Keratinocyte (primary cell): Measurements from ENCODE around the gene PATE4. TPM values are rescaled to one million over a fixed set of nuclear protein-coding genes. Genes with fewer than 3 reads are reported as not detected.

Experiments used
- DNase-seq: peaks from one replicate; pipeline ENCODE4 v3.0.0-alpha.2; 2011; ENCODE audit warnings: low read depth, missing footprints, low spot score
- FAIRE-seq: peaks from 2 replicates; lab custom pipeline; 2011; peaks lifted over from hg19 to GRCh38; lab: Jason Lieb, UNC
- H2AFZ ChIP-seq: 2 replicates; pipeline ENCODE4 v1.6.0; 2012; ENCODE audit warnings: low read length, control low read depth, inconsistent platforms; ENCODE audit not compliant: control insufficient read depth
- H3K27ac ChIP-seq: 2 replicates; pipeline ENCODE4 v1.5.1; 2011; ENCODE audit warnings: low read length; ENCODE audit not compliant: control insufficient read depth, insufficient read depth
- H3K27me3 ChIP-seq: 3 replicates; pipeline ENCODE4 v1.6.0; 2011; ENCODE audit warnings: low read length; ENCODE audit not compliant: control insufficient read depth, insufficient read depth; ENCODE audit errors: extremely low read depth
- H3K36me3 ChIP-seq, 2 experiments: 2 replicates in 1 of 2; 3 replicates in 1 of 2; pipeline ENCODE4 v1.5.1; 2011; ENCODE audit warnings: low read length in 2 of 2, mild to moderate bottlenecking in 1 of 2; ENCODE audit not compliant: control insufficient read depth in 2 of 2, insufficient read depth in 2 of 2; ENCODE audit errors: extremely low read depth in 1 of 2
- H3K4me1 ChIP-seq: 3 replicates; pipeline ENCODE4 v1.5.1; 2011; ENCODE audit warnings: low read length; ENCODE audit not compliant: control insufficient read depth, insufficient read depth; ENCODE audit errors: extremely low read depth
- H3K4me2 ChIP-seq: 3 replicates; pipeline ENCODE4 v1.6.0; 2011; ENCODE audit warnings: low read depth, low read length; ENCODE audit not compliant: control insufficient read depth, insufficient read depth; ENCODE audit errors: extremely low read depth
- H3K4me3 ChIP-seq, 3 experiments: fragments of 200-600 bp in 1 of 3; sonication (generic) in 1 of 3; 2 replicates in 2 of 3; 3 replicates in 1 of 3; pipeline ENCODE4 v1.5.1; 2011 to 2016; ENCODE audit warnings: low read length in 3 of 3, mild to moderate bottlenecking in 3 of 3, control low read depth in 2 of 3, inconsistent platforms in 1 of 3, low read depth in 1 of 3, mixed read lengths in 1 of 3, mixed run types in 1 of 3, moderate library complexity in 1 of 3; ENCODE audit not compliant: control insufficient read depth in 2 of 3, insufficient read depth in 2 of 3; ENCODE audit errors: extremely low read depth in 1 of 3
- H3K79me2 ChIP-seq: 2 replicates; pipeline ENCODE4 v1.6.0; 2012; ENCODE audit warnings: low read length; ENCODE audit not compliant: control insufficient read depth, insufficient read depth
- H3K9ac ChIP-seq: 3 replicates; pipeline ENCODE4 v1.6.0; 2011; ENCODE audit warnings: low read length; ENCODE audit not compliant: control insufficient read depth, insufficient read depth; ENCODE audit errors: extremely low read depth
- H3K9me1 ChIP-seq: 3 replicates; pipeline ENCODE4 v1.6.0; 2011; ENCODE audit warnings: low read length; ENCODE audit not compliant: control insufficient read depth, insufficient read depth; ENCODE audit errors: extremely low read depth
- H3K9me3 ChIP-seq: 2 replicates; pipeline ENCODE4 v1.5.1; 2012; ENCODE audit warnings: low read depth, low read length; ENCODE audit not compliant: control insufficient read depth
- H4K20me1 ChIP-seq: 3 replicates; pipeline ENCODE4 v1.6.0; 2011; ENCODE audit warnings: low read length; ENCODE audit not compliant: control insufficient read depth, insufficient read depth; ENCODE audit errors: extremely low read depth
- EZH2 ChIP-seq: IDR thresholded peaks from one replicate; pipeline ENCODE4 v1.6.1; 2012; ENCODE audit warnings: inconsistent platforms, mild to moderate bottlenecking, low read length, moderate library complexity
- dilution Hi-C: fragments of 300-500 bp; cut with MboI; formaldehyde crosslinking; loops from one replicate; pipeline ENCODE4 v1.7.0; 2020; ENCODE audit warnings: low sequenced_read_pairs; ENCODE audit not compliant: extremely low pct_ligation_motif_present
- polyA plus RNA-seq, 5 experiments: library from polyadenylated mRNA; depleted of rRNA in 3 of 5; stranded (reverse) in 3 of 5; stranded (forward) in 1 of 5; unstranded in 1 of 5; fragments of >200 nt; gene quantifications; 1 replicate in 1 of 5; 2 replicates in 3 of 5; 3 replicates in 1 of 5; pipeline versions ENCODE4 v1.2.1 to v1.2.3, GENCODE V29; 2011 to 2012; ENCODE audit warnings: missing spikeins in 2 of 5, low read depth in 1 of 5, low replicate concordance in 1 of 5
- TF ChIP-seq, protein P1 (sequence below), 3 experiments: IDR thresholded peaks in 1 of 3; conservative IDR thresholded peaks in 1 of 3; optimal IDR thresholded peaks in 1 of 3; 2 replicates in 2 of 3; 3 replicates in 1 of 3; pipeline versions ENCODE3 to v1.5.1; 2011; ENCODE audit warnings: low read length in 3 of 3, mild to moderate bottlenecking in 3 of 3, moderate library complexity in 2 of 3, control low read depth in 1 of 3, inconsistent platforms in 1 of 3; ENCODE audit not compliant: insufficient read depth in 2 of 3; ENCODE audit errors: extremely low read depth in 1 of 3

PATE4 gene
- polyA plus RNA-seq, 1 donor (not counting 4 experiments of a cell fraction or from before 2014, with no cell fraction given), result not detected

DNA sequence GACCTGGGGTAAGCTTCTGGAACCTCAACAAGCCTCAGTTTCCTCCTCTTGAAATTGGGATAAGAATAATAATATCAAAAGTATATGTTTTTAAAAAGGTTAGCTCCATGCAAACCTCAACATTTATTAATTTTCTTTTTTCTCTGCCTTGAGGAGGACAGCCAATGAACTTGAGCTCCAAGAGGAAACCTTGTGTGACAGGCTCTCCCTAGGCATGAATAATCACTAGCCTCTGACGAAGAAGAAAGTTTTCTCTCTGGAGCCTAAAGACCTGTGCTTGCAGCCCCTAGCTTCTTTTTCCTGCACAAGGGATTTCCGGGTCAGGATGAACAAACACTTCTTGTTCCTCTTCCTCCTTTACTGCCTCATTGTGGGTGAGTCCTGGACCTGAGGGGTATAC, 45.3 kb upstream of the PATE4 start, which contains the start of gene PATE3:
PATE3 (plus strand) TSS at position 301 of the 400 bp plus-strand sequence; CDS start at position 326, 25 bp downstream.
- dilution Hi-C loops, result no loop called here
- FAIRE-seq, result no peak

DNA sequence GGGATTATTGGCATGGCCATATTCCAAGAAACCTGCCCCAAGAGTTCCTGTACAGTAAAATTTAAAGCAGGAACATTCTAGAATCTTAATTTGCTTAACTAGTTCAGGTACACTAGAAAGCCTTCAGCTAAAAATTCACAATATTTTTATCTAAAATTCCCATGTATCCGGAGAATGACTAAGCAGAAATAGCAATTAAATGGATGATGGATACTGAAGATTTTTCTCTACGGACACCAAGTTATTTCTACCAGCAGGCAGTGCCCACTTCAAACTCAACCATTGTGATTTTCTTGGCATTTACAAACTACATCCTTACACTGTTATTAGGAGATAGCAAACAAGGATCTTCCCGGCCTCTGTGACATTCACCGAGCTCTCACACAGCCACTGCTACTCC, 42.3 kb upstream of the PATE4 start:
- DNase-seq (no peak), FAIRE-seq (no peak)
- dilution Hi-C loops, result no loop called here
- TF ChIP-seq, protein P1, sequence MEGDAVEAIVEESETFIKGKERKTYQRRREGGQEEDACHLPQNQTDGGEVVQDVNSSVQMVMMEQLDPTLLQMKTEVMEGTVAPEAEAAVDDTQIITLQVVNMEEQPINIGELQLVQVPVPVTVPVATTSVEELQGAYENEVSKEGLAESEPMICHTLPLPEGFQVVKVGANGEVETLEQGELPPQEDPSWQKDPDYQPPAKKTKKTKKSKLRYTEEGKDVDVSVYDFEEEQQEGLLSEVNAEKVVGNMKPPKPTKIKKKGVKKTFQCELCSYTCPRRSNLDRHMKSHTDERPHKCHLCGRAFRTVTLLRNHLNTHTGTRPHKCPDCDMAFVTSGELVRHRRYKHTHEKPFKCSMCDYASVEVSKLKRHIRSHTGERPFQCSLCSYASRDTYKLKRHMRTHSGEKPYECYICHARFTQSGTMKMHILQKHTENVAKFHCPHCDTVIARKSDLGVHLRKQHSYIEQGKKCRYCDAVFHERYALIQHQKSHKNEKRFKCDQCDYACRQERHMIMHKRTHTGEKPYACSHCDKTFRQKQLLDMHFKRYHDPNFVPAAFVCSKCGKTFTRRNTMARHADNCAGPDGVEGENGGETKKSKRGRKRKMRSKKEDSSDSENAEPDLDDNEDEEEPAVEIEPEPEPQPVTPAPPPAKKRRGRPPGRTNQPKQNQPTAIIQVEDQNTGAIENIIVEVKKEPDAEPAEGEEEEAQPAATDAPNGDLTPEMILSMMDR (optimal IDR thresholded peaks at IDR 0.05 in 1 of 3, IDR thresholded peaks at IDR 0.05 in 1 of 3, conservative IDR thresholded peaks at IDR 0.05 in 1 of 3; ENCODE audit: extremely low read depth in 1 of 3, insufficient read depth in 2 of 3, low read length in 3 of 3), result no peak
- no peak for TF ChIP-seq EZH2
- Histone ChIP-seq H3K36me3 (no peaks in the 10 kb centered on the region), H3K27ac (no peak overlapping the region), H3K4me1 (no peaks in the 10 kb centered on the region), H3K4me3 (no peak overlapping the region), H3K9me1 (no peaks in the 10 kb centered on the region), H2AFZ (no peak overlapping the region), H3K9me3 (no peaks in the 10 kb centered on the region), H3K27me3 (no peaks in the 10 kb centered on the region), H3K9ac (no peak overlapping the region), H3K4me2 (no peak overlapping the region), H4K20me1 (no peaks in the 10 kb centered on the region), H3K79me2 (no peaks in the 10 kb centered on the region)

More for the DNA sequence above, 45.3 kb upstream of the PATE4 start, which contains the start of gene PATE3:
- H2AFZ ChIP-seq, result no peak within 1 kb of the TSS
- no peaks in the 10 kb centered on the region for H3K4me1 ChIP-seq
- DNase-seq, result no peak
- no peaks in the 10 kb centered on the region for H3K9me1 ChIP-seq
- H3K27me3 ChIP-seq, result no peaks in the 10 kb centered on the region
- no peaks in the 10 kb centered on the region for H4K20me1 ChIP-seq
- no peaks in the 10 kb centered on the region for H3K9me3 ChIP-seq
- TF ChIP-seq, protein P1 (optimal IDR thresholded peaks at IDR 0.05 in 1 of 3, IDR thresholded peaks at IDR 0.05 in 1 of 3, conservative IDR thresholded peaks at IDR 0.05 in 1 of 3; ENCODE audit: extremely low read depth in 1 of 3, insufficient read depth in 2 of 3, low read length in 3 of 3), result no peak
- TF ChIP-seq EZH2, result no peak
- no peak within 1 kb of the TSS for H3K4me2 ChIP-seq
- no peak within 1 kb of the TSS for H3K9ac ChIP-seq
- no peak within 1 kb of the TSS for H3K4me3 ChIP-seq
- H3K27ac ChIP-seq, result no peak within 1 kb of the TSS
- H3K36me3 ChIP-seq, result no peaks in the 10 kb centered on the region
- H3K79me2 ChIP-seq, result no peaks in the 10 kb centered on the region
